ENCODE data around the gene PPP3CA.

Gene PPP3CA

DNA sequence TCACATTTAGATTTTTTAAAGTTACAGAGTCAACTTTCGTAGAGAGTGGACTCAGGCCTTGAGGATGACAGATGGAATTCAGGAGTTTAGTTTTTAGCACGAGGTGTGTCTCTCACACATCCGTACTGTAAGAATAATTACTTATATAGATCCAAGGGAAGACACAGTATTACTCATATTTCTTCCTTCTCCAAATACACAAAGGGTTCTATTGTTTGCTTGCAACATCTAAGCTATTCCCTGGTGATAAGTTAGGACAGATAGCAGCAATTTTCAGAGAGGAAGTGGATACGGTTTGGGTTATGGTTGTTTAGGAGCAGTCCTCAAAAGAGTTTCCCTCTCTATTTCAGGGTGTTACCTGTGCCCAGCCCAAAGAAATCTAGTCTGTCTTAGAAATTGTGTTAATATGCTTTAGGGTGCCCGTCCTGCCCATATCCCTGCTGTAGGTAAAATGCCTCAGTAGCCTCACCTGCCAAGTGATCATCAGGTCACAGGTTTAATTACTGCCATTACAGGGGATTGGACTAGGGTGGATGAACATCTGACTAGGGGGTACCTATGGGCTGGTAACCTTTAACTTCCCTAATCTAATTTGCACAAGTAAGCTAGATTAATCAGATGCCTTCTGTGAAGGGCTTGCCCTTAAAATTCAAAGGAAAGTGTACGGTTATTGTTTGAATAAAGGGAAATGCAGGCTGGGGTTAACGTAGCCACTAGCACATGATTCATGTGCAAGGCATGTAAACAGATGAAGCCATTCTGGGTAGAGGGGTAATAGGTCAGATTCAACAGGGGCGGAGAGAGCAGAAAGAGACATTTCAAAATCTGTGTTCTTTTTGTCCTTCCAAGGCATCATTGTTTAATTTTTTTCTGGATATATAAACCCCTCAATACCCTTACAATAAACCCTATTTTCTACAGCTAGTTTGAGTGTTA is 8.7 kb upstream of the PPP3CA start:
- TF ChIP-seq CTCF (IDR thresholded peaks at IDR 0.05; ENCODE audit: extremely low read depth, missing control alignments) = no peak
- DNase-seq (ENCODE audit: low spot score) = no peak

DNA sequence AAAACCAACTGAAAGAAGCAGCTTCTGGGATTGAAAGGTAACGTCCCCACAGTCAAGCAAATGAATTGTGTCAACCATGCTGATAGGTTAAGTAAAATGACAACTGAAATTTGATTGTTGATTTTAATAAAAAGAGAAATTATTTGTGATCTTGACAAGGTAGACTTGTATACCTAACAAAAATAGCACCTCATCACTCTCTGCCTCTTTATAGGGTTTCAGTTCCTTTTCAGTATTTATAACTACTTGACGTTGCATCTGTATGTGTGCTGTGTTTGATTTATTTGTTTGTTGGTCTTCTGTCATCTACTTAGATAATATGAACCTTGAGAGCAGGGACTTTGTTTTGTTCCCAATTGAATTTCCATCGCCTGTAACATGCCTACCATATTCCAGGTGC is 7.9 kb upstream of the PPP3CA start:
- no peak for TF ChIP-seq CTCF (IDR thresholded peaks at IDR 0.05; ENCODE audit: extremely low read depth, missing control alignments)

GRCh38 chr4:101349801-101350064 is 2.4 kb upstream of the PPP3CA start:
- TF ChIP-seq CTCF (IDR thresholded peaks at IDR 0.05; ENCODE audit: extremely low read depth, missing control alignments) = no peak
- no peak for DNase-seq (ENCODE audit: low spot score)

More for the DNA sequence above, 7.9 kb upstream of the PPP3CA start:
- DNase-seq (ENCODE audit: low spot score) = peak; percentile 44

DNA sequence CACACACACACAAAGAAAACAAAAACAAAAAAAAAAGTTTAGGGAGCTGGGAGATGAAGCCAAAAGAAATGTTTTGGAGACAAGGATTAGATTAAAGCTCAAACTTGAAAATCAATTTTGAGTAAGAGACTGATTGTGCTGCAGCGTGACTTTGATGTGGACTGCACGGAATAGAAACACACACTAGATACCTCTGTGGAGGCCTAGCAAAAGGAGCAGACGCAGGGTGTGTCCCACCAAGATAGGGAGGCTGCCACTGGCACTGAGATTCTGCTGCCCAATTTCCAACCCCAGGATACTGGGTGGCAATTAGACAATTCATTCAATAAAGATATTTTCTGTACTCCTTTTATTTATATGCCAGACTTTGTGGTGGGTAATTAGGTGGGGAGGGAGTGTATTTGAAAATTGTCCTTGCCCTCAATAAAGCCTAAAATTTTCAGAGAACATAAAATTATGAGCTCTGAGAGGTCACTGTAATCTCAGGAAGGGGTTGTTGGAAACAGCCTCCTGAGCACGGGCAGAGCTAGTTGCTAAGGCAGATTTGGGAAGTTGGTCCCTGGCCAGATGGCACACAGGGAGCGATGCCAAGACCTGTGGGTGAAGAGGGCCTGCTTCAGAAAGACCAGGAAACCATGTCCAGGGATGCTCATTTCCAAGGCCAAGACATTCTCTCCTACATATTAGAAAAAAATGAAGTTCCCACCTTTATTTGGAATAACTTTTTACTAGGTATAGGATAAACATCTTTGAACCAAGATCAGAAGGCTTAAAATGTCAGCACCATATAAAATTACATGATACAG is 1.9 kb upstream of the PPP3CA start:
- no peak for DNase-seq (ENCODE audit: low spot score)

DNA sequence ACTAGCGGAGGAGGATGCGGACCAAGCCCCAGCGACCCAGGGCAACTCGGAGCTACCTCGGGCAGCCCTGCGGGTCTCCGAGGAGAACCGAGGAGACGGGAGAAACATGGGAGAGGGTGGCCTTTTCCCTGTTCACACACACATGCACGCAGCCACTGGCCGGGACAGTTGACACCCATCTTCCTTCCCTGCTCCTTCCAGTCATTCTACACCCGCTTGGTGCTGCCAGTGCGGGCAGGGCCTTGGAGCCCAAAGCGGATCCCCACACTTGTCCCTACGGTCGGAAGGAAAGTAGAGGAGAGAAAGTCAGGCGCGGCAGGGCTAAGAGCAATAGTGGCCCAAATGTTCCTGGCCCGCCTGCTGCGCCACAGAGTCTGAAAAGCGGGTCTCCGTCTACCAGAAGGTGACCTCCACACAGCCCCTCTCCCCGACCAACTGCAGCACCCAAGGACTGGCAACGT is 1.1 kb upstream of the PPP3CA start:
- no peak for TF ChIP-seq CTCF (IDR thresholded peaks at IDR 0.05; ENCODE audit: extremely low read depth, missing control alignments)
- no peak for DNase-seq (ENCODE audit: low spot score)

More for the DNA sequence above, 1.9 kb upstream of the PPP3CA start:
- TF ChIP-seq CTCF (IDR thresholded peaks at IDR 0.05; ENCODE audit: extremely low read depth, missing control alignments) = no peak

- TF ChIP-seq CTCF (IDR thresholded peaks at IDR 0.05; ENCODE audit: extremely low read depth, missing control alignments) = no peak
- peak; percentile 98 for DNase-seq (ENCODE audit: low spot score)
Observed at GRCh38 chr4:101347557-101348366, 436 bp upstream of the PPP3CA start.

All from GM20000 (cell line).